ENCODE data around the gene GALNT2. TPM values are rescaled to one million over a fixed set of nuclear protein-coding genes. Genes with fewer than 3 reads are reported as not detected.
A peak's percentile ranks its signal among the peaks of the same experiment; 100 is the strongest.

The GALNT2 gene
- total RNA-seq, 5 donors from 2014 or later (not counting 1 experiment from before 2014, with no cell fraction given) = 22.2 to 29.7 (median 23.5) TPM

DNA sequence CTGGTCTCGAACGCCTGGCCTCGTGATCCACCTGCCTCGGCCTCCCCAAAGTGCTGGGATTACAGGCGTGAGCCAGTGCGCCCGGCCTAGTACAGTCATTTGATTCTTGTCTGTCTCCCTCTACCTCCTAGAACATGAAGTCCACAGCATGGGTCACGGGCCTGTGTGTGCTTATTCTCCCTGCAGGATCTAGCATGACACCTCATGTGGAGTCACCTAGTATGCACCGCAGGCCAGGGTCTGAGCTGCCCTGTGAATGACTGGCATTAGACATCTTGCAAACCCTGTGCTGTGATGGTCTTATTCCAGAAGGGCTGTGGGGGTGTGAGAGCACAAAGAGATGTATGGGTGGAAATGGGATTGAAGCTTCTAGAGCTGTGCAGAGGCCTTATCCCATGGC is 133.2 kb downstream of the GALNT2 start:
- no peak overlapping the region for H3K27ac ChIP-seq (ENCODE audit: low read length)
- over 99% methylated on average over 9 of the region's 9 CpGs for WGBS (ENCODE audit: insufficient coverage)
- H3K9me3 Mint-ChIP-seq = no peaks in the 10 kb centered on the region
- ChIA-PET CTCF (no interaction called here), POLR2A (no interaction called here)
- no peaks in the 10 kb centered on the region for H3K9me3 ChIP-seq
- no peaks in the 10 kb centered on the region for H3K27me3 ChIP-seq (replicated peaks in 1 of 2; ENCODE audit: control insufficient read depth in 2 of 2, extremely low read depth in 1 of 2, insufficient read depth in 2 of 2, low read length in 1 of 2)
- peaks cover 39% of the 10 kb centered on the region for H3K36me3 Mint-ChIP-seq
- no peaks in the 10 kb centered on the region for H3K4me1 ChIP-seq (ENCODE audit: control insufficient read depth in 1 of 2, extremely low read depth in 1 of 2, insufficient read depth in 2 of 2, low read length in 2 of 2)
- no peak overlapping the region for H3K4me3 Mint-ChIP-seq
- no peak overlapping the region for H3K4me3 ChIP-seq (ENCODE audit: control insufficient read depth in 1 of 2, extremely low read depth in 1 of 2, low read length in 1 of 2)
- no peak overlapping the region for H3K27ac Mint-ChIP-seq
- H3K36me3 ChIP-seq (ENCODE audit: control insufficient read depth in 2 of 2, extremely low read depth in 1 of 2, insufficient read depth in 1 of 2, low read length in 1 of 2) = peaks cover 5 to 20% of the 10 kb centered on the region in 2 donors
- DNase-seq = no peak
- no peak for ATAC-seq (replicated peaks in 1 of 4)
- no peaks in the 10 kb centered on the region for H3K27me3 Mint-ChIP-seq
- peaks cover 2 to 14% (median 7%) of the 10 kb centered on the region in 3 donors for H3K4me1 Mint-ChIP-seq

DNA sequence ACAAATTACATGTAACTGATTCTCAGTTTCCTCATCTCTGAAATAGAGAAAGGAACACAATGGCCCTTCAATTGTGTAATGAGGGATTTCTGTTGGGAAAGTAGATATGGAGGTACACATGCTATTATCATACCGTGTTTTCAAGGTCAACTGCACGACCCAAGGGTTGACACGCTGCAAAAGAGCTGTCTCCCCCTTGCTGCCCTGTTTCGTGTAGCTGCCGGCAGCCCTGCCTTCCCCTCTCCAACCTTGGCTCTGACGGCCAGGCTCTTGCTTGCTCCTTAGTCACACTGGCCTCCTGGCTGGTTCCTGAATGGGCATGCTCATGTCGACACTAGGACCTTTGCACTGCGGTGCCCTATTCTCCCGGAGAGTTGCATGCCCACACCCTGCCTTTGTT is 134.4 kb downstream of the GALNT2 start:
- no peaks in the 10 kb centered on the region for H3K4me1 ChIP-seq (ENCODE audit: control insufficient read depth in 1 of 2, extremely low read depth in 1 of 2, insufficient read depth in 2 of 2, low read length in 2 of 2)
- peaks cover 5 to 20% of the 10 kb centered on the region in 2 donors for H3K36me3 ChIP-seq (ENCODE audit: control insufficient read depth in 2 of 2, extremely low read depth in 1 of 2, insufficient read depth in 1 of 2, low read length in 1 of 2)
- Mint-ChIP-seq H3K9me3 (no peaks in the 10 kb centered on the region), H3K36me3 (peaks cover 45% of the 10 kb centered on the region), H3K27ac (no peak overlapping the region), H3K27me3 (no peaks in the 10 kb centered on the region), H3K4me3 (no peak overlapping the region), H3K4me1 (peaks cover 2 to 7% (median 6%) of the 10 kb centered on the region in 3 donors)
- H3K4me3 ChIP-seq (ENCODE audit: control insufficient read depth in 1 of 2, extremely low read depth in 1 of 2, low read length in 1 of 2) = no peak overlapping the region
- CTCF ChIA-PET = no interaction called here
- POLR2A ChIA-PET = no interaction called here
- H3K9me3 ChIP-seq = no peaks in the 10 kb centered on the region
- 97% methylated on average over 9 of the region's 9 CpGs for WGBS (ENCODE audit: insufficient coverage)
- H3K27ac ChIP-seq (ENCODE audit: low read length) = no peak overlapping the region
- no peaks in the 10 kb centered on the region for H3K27me3 ChIP-seq (replicated peaks in 1 of 2; ENCODE audit: control insufficient read depth in 2 of 2, extremely low read depth in 1 of 2, insufficient read depth in 2 of 2, low read length in 1 of 2)
- DNase-seq (no peak), ATAC-seq (replicated peaks in 1 of 4) (no peak)

DNA sequence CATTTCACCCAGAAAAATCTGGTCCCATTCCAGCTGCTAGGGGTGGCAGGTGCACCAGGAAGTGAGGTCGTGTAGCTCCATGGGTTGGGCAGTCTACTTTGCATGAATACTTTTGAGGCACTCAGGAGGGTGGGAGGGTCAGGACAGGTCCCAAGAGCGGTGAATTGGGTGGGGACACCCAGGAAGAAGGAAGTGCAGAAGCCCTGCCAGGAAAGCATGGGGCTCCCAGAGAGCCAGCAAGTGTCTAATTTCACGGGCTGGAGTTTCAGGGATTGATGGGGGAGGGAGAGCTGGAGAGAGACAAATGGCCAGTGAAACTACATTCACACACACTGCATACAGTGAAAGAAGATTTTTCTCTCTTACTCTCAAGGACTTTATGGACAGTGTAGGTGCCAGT is 137.8 kb downstream of the GALNT2 start:
- CTCF ChIA-PET = no interaction called here
- Mint-ChIP-seq H3K27ac (no peak overlapping the region), H3K9me3 (no peaks in the 10 kb centered on the region), H3K27me3 (no peaks in the 10 kb centered on the region), H3K4me1 (peaks cover 18 to 20% (median 19%) of the 10 kb centered on the region in 3 donors), H3K4me3 (no peak overlapping the region), H3K36me3 (peaks cover 50% of the 10 kb centered on the region)
- no peaks in the 10 kb centered on the region for H3K27me3 ChIP-seq (replicated peaks in 1 of 2; ENCODE audit: control insufficient read depth in 2 of 2, extremely low read depth in 1 of 2, insufficient read depth in 2 of 2, low read length in 1 of 2)
- POLR2A ChIA-PET = no interaction called here
- no peak for DNase-seq
- peaks cover 2 to 18% of the 10 kb centered on the region in 2 experiments for H3K4me1 ChIP-seq (ENCODE audit: control insufficient read depth in 1 of 2, extremely low read depth in 1 of 2, insufficient read depth in 2 of 2, low read length in 2 of 2)
- whole genome bisulfite sequencing (ENCODE audit: insufficient coverage) = 70% methylated on average over 2 of the region's 3 CpGs
- H3K27ac ChIP-seq (ENCODE audit: low read length) = no peak overlapping the region
- H3K4me3 ChIP-seq (ENCODE audit: control insufficient read depth in 1 of 2, extremely low read depth in 1 of 2, low read length in 1 of 2) = no peak overlapping the region
- peaks cover 5 to 20% of the 10 kb centered on the region in 2 donors for H3K36me3 ChIP-seq (ENCODE audit: control insufficient read depth in 2 of 2, extremely low read depth in 1 of 2, insufficient read depth in 1 of 2, low read length in 1 of 2)
- no peaks in the 10 kb centered on the region for H3K9me3 ChIP-seq
- ATAC-seq (replicated peaks in 1 of 4) = no peak

DNA sequence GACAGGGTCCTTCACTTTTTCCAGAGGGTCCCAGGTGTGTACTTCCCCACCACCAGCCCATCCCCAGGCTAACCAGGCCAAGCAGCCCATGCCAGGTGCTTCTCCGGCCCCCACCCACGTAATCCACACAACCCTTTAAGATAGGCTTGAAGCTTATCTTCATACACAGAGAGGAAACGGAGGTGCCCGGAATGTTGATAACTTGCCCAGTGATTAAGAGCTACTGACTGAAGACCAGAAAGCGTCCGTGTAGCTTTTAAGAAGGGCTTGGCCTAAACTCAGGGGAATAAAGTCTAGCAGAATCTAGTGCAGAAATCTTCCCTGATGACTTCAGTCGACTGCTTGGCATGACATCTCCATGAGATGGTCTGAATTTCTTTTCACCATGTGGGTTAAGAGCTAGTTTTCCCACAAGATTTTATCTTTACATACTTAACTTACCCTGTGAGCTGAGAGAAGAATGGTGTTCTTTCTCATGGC is 138.7 kb downstream of the GALNT2 start:
- WGBS (ENCODE audit: insufficient coverage) = 98% methylated on average over 4 of the region's 7 CpGs
- peaks cover 2 to 19% of the 10 kb centered on the region in 2 experiments for H3K4me1 ChIP-seq (ENCODE audit: control insufficient read depth in 1 of 2, extremely low read depth in 1 of 2, insufficient read depth in 2 of 2, low read length in 2 of 2)
- H3K27me3 Mint-ChIP-seq = no peaks in the 10 kb centered on the region
- ChIA-PET CTCF (no interaction called here), POLR2A (no interaction called here)
- H3K4me3 ChIP-seq (ENCODE audit: control insufficient read depth in 1 of 2, extremely low read depth in 1 of 2, low read length in 1 of 2) = no peak overlapping the region
- peaks cover 27 to 28% (median 27%) of the 10 kb centered on the region in 3 donors for H3K4me1 Mint-ChIP-seq
- H3K9me3 Mint-ChIP-seq = no peaks in the 10 kb centered on the region
- no peak overlapping the region for H3K27ac Mint-ChIP-seq
- H3K4me3 Mint-ChIP-seq = no peak overlapping the region
- H3K36me3 Mint-ChIP-seq = peaks cover 46% of the 10 kb centered on the region
- no peaks in the 10 kb centered on the region for H3K9me3 ChIP-seq
- H3K36me3 ChIP-seq (ENCODE audit: control insufficient read depth in 2 of 2, extremely low read depth in 1 of 2, insufficient read depth in 1 of 2, low read length in 1 of 2) = peaks cover 5 to 20% of the 10 kb centered on the region in 2 donors
- no peaks in the 10 kb centered on the region for H3K27me3 ChIP-seq (replicated peaks in 1 of 2; ENCODE audit: control insufficient read depth in 2 of 2, extremely low read depth in 1 of 2, insufficient read depth in 2 of 2, low read length in 1 of 2)
- ATAC-seq (replicated peaks in 1 of 4) = no peak
- no peak overlapping the region for H3K27ac ChIP-seq (ENCODE audit: low read length)
- no peak for DNase-seq

DNA sequence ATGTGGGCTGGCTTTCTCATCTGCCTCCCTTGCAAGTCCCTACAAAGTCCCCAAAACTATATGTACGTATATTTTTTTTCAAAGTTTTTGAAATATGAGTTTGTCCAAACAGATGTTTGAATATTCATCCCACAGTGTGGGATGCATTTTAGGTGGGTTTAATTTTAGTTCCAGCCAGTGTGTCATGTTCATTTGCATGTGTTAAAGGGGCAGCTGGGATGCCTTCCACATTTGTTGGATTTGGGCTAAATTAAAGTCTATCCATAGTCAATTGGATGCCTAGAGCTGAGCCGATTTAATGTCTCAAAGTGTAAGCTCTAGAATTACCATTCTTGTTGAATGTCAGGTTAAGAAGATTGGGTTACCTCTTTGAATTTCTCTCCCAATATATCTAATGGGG is 139.2 kb downstream of the GALNT2 start:
- H3K4me3 ChIP-seq (ENCODE audit: control insufficient read depth in 1 of 2, extremely low read depth in 1 of 2, low read length in 1 of 2) = no peak overlapping the region

DNA sequence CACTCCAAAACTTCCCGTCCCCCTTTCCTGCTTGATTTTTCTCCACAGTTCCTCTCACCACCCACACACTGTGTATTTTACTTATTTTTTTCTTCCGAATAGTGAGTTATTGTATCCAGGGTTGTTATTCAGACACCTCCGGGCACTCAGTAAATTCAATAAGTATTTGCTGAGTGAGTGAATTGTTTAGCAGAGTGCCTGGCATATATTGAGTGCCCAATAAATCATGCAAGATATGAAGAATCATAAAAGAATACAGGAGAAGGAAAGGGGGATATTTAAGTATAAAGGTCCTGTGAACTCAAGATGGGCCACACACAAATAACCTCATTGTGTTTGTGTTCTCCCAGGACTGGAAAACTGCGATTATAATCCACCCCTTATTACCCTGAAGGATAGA is 139.9 kb downstream of the GALNT2 start:
- H3K4me1 ChIP-seq (ENCODE audit: control insufficient read depth in 1 of 2, extremely low read depth in 1 of 2, insufficient read depth in 2 of 2, low read length in 2 of 2) = peaks cover 4 to 25% of the 10 kb centered on the region in 2 experiments
- H3K27me3 ChIP-seq (replicated peaks in 1 of 2; ENCODE audit: control insufficient read depth in 2 of 2, extremely low read depth in 1 of 2, insufficient read depth in 2 of 2, low read length in 1 of 2) = no peaks in the 10 kb centered on the region
- Mint-ChIP-seq H3K4me1 (peaks cover 29 to 34% (median 33%) of the 10 kb centered on the region in 3 donors), H3K27me3 (no peaks in the 10 kb centered on the region), H3K9me3 (no peaks in the 10 kb centered on the region), H3K27ac (peak overlapping the region in 1 of 2 donors; percentile 40), H3K4me3 (no peak overlapping the region), H3K36me3 (peaks cover 40% of the 10 kb centered on the region)
- ChIA-PET POLR2A (interaction anchor here in 1 of 2 donors (0.5 kb wide), 1 partner anchor 1257 kb away, joined by 3 read pairs; no protein-coding TSS in a partner anchor), CTCF (no interaction called here)
- H3K36me3 ChIP-seq (ENCODE audit: control insufficient read depth in 2 of 2, extremely low read depth in 1 of 2, insufficient read depth in 1 of 2, low read length in 1 of 2) = peaks cover 5 to 20% of the 10 kb centered on the region in 2 donors
- no peak overlapping the region for H3K27ac ChIP-seq (ENCODE audit: low read length)
- no peak for ATAC-seq (replicated peaks in 1 of 4)
- DNase-seq = no peak
- H3K4me3 ChIP-seq (ENCODE audit: control insufficient read depth in 1 of 2, extremely low read depth in 1 of 2, low read length in 1 of 2) = no peak overlapping the region
- no peaks in the 10 kb centered on the region for H3K9me3 ChIP-seq
- WGBS (ENCODE audit: insufficient coverage) = 100% methylated on average over 1 of the region's 4 CpGs

More for the DNA sequence above, 139.2 kb downstream of the GALNT2 start:
- ChIA-PET POLR2A (no interaction called here), CTCF (no interaction called here)
- H3K9me3 Mint-ChIP-seq = no peaks in the 10 kb centered on the region
- no peaks in the 10 kb centered on the region for H3K27me3 Mint-ChIP-seq
- no peak overlapping the region for H3K27ac Mint-ChIP-seq
- peaks cover 5 to 20% of the 10 kb centered on the region in 2 donors for H3K36me3 ChIP-seq (ENCODE audit: control insufficient read depth in 2 of 2, extremely low read depth in 1 of 2, insufficient read depth in 1 of 2, low read length in 1 of 2)
- no peak overlapping the region for H3K27ac ChIP-seq (ENCODE audit: low read length)
- no peak for ATAC-seq (replicated peaks in 1 of 4)
- H3K36me3 Mint-ChIP-seq = peaks cover 44% of the 10 kb centered on the region
- no peak for DNase-seq
- no peaks in the 10 kb centered on the region for H3K27me3 ChIP-seq (replicated peaks in 1 of 2; ENCODE audit: control insufficient read depth in 2 of 2, extremely low read depth in 1 of 2, insufficient read depth in 2 of 2, low read length in 1 of 2)
- no peaks in the 10 kb centered on the region for H3K9me3 ChIP-seq
- peaks cover 28 to 31% (median 28%) of the 10 kb centered on the region in 3 donors for H3K4me1 Mint-ChIP-seq
- H3K4me3 Mint-ChIP-seq = no peak overlapping the region
- H3K4me1 ChIP-seq (ENCODE audit: control insufficient read depth in 1 of 2, extremely low read depth in 1 of 2, insufficient read depth in 2 of 2, low read length in 2 of 2) = peaks cover 2 to 21% of the 10 kb centered on the region in 2 experiments
- WGBS (ENCODE audit: insufficient coverage) = no CpG with 5 or more reads among the region's 2 CpGs

DNA sequence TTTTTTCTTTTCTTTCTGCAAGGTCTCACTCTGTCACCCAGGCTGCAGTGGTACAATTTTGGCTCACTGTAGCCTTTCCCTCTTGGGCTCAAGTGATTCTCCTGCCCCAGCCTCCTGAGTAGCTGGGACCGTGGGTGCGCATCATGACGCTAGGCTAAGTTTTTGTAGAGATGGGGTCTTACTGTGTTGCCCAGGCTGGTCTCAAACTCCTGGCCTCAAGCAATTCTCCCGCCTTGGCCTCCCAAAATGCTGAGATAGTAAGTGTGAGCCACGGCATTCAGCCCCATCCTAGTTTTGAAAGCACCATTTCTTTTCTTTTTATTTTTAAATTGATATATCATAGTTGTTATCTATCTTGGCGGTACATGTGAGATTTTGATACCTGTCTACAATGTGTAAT is 140.6 kb downstream of the GALNT2 start:
- ChIA-PET POLR2A (no interaction called here), CTCF (no interaction called here)
- no peak overlapping the region for H3K4me3 ChIP-seq (ENCODE audit: control insufficient read depth in 1 of 2, extremely low read depth in 1 of 2, low read length in 1 of 2)
- peaks cover 5 to 20% of the 10 kb centered on the region in 2 donors for H3K36me3 ChIP-seq (ENCODE audit: control insufficient read depth in 2 of 2, extremely low read depth in 1 of 2, insufficient read depth in 1 of 2, low read length in 1 of 2)
- Mint-ChIP-seq H3K27ac (peak overlapping the region in 1 of 2 donors; percentile 60), H3K27me3 (no peaks in the 10 kb centered on the region), H3K4me3 (no peak overlapping the region), H3K4me1 (peaks cover 35 to 40% (median 37%) of the 10 kb centered on the region in 3 donors), H3K36me3 (peaks cover 36% of the 10 kb centered on the region), H3K9me3 (no peaks in the 10 kb centered on the region)
- DNase-seq = no peak
- WGBS (ENCODE audit: insufficient coverage) = 100% methylated on average over 3 of the region's 6 CpGs
- H3K27me3 ChIP-seq (replicated peaks in 1 of 2; ENCODE audit: control insufficient read depth in 2 of 2, extremely low read depth in 1 of 2, insufficient read depth in 2 of 2, low read length in 1 of 2) = no peaks in the 10 kb centered on the region
- ATAC-seq (replicated peaks in 1 of 4) = no peak
- no peaks in the 10 kb centered on the region for H3K9me3 ChIP-seq
- no peak overlapping the region for H3K27ac ChIP-seq (ENCODE audit: low read length)
- peaks cover 9 to 31% of the 10 kb centered on the region in 2 experiments for H3K4me1 ChIP-seq (ENCODE audit: control insufficient read depth in 1 of 2, extremely low read depth in 1 of 2, insufficient read depth in 2 of 2, low read length in 2 of 2)

All from T-cell (primary cell).